HCT116 (cell line): ENCODE data around the gene RCAN3. TPM values are rescaled to one million over a fixed set of nuclear protein-coding genes. Genes with fewer than 3 reads are reported as not detected.

Experiments used
- ATAC-seq: fragments of 200-7000 bp; cut with Tn5 transposase; 2 replicates; pipeline ENCODE4 v1.9.1; 2020; ENCODE audit warnings: mild to moderate bottlenecking, moderate library complexity
- BruUV-seq: library from RNA; stranded (reverse); fragments of 400-500 nt; replicated peaks from 2 replicates; lab custom pipeline; 2021; lab: Mats Ljungman, UMichigan
- CTCF ChIA-PET: fragments of 300-600 bp; sonication (Branson Sonifier 250); formaldehyde crosslinking; loops from one replicate; lab custom pipeline; 2021; ENCODE audit warnings: antibody characterized with exemption; lab: Charles Lee
- POLR2A ChIA-PET: fragments of 300-600, 350-600 bp; sonication (Branson Sonifier 250); formaldehyde crosslinking; loops from one replicate; lab custom pipeline; 2021; ENCODE audit warnings: antibody characterized with exemption; lab: Charles Lee
- RAD21 ChIA-PET, 2 experiments: fragments of 300-600 bp; sonication (Branson Sonifier 250); formaldehyde crosslinking; loops; one replicate each; lab custom pipeline; 2023; ENCODE audit warnings: low total read pairs in 2 of 2; ENCODE audit not compliant: uncharacterized antibody in 2 of 2, unreplicated experiment in 2 of 2, low non-redundant PET in 1 of 2; lab: Charles Lee
- DNase-seq: peaks from one replicate; pipeline ENCODE4 v3.0.0-alpha.2; 2010; ENCODE audit warnings: low read depth, low spot score
- H2AFZ ChIP-seq: fragments of 200-600 bp; shearing (Covaris generic), sonication (generic); 2 replicates; pipeline ENCODE4 v1.6.1; 2017; ENCODE audit warnings: low read depth, mixed run types, mixed read lengths, antibody characterized with exemption, low read length; ENCODE audit not compliant: poor library complexity, severe bottlenecking
- H3K27ac ChIP-seq: 2 replicates; pipeline ENCODE4 v1.5.1; 2012; ENCODE audit warnings: low read depth, low read length
- H3K27me3 ChIP-seq: fragments of 200-600 bp; sonication (generic); 2 replicates; pipeline ENCODE4 v1.6.1; 2016; ENCODE audit warnings: mixed run types, low read length, mixed read lengths; ENCODE audit not compliant: insufficient read depth
- H3K36me3 ChIP-seq, 2 experiments: fragments of 200-500 bp in 1 of 2; fragments of 200-600 bp in 1 of 2; sonication (Bioruptor generic) in 1 of 2; sonication (generic) in 1 of 2; 2 replicates each; pipeline versions ENCODE4 v1.5.1 to v1.6.1; 2014 to 2016; ENCODE audit warnings: low read length in 2 of 2, inconsistent platforms in 1 of 2, mixed read lengths in 1 of 2, mixed run types in 1 of 2; ENCODE audit not compliant: insufficient read depth in 2 of 2, control insufficient read depth in 1 of 2
- H3K4me1 ChIP-seq, 2 experiments: fragments of 200-600 bp in 1 of 2; sonication (generic) in 1 of 2; 2 replicates each; pipeline versions ENCODE4 v1.5.1 to v1.6.1; 2012 to 2017; ENCODE audit warnings: low read length in 2 of 2, inconsistent platforms in 1 of 2, mild to moderate bottlenecking in 1 of 2, mixed read lengths in 1 of 2, mixed run types in 1 of 2, moderate library complexity in 1 of 2; ENCODE audit not compliant: insufficient read depth in 2 of 2, control insufficient read depth in 1 of 2
- H3K4me2 ChIP-seq: fragments of 200-600 bp; sonication (generic); 2 replicates; pipeline ENCODE4 v1.6.1; 2017; ENCODE audit warnings: mixed run types, low read length, mixed read lengths
- H3K4me3 ChIP-seq, 2 experiments: fragments of 200-600 bp in 1 of 2; sonication (generic) in 1 of 2; replicated peaks in 1 of 2; 2 replicates each; pipeline ENCODE4 v1.5.1; 2011 to 2016; ENCODE audit warnings: low read length in 2 of 2, control low read depth in 1 of 2, low read depth in 1 of 2, mild to moderate bottlenecking in 1 of 2, mixed read lengths in 1 of 2, mixed run types in 1 of 2
- H3K79me2 ChIP-seq: fragments of 200-600 bp; sonication (generic); 2 replicates; pipeline ENCODE4 v1.6.1; 2017; ENCODE audit warnings: mild to moderate bottlenecking, mixed run types, low read length, moderate library complexity, mixed read lengths; ENCODE audit not compliant: insufficient read depth
- H3K9ac ChIP-seq: fragments of 200-600 bp; sonication (generic); 2 replicates; pipeline ENCODE4 v1.6.1; 2016; ENCODE audit warnings: low read length, mixed read lengths
- H3K9me2 ChIP-seq: fragments of 200-600 bp; sonication (generic), shearing (Covaris generic); 2 replicates; pipeline ENCODE4 v1.6.1; 2017; ENCODE audit warnings: mixed run types, mild to moderate bottlenecking, moderate library complexity; ENCODE audit not compliant: insufficient read depth
- H3K9me3 ChIP-seq, 2 experiments: fragments of 200-500 bp in 1 of 2; fragments of 200-600 bp in 1 of 2; sonication (Bioruptor generic) in 1 of 2; sonication (generic) in 1 of 2; 2 replicates each; pipeline ENCODE4 v1.6.1; 2014 to 2017; ENCODE audit warnings: low read length in 2 of 2, mixed read lengths in 2 of 2, inconsistent platforms in 1 of 2, low read depth in 1 of 2, mild to moderate bottlenecking in 1 of 2, mixed run types in 1 of 2, moderate library complexity in 1 of 2; ENCODE audit not compliant: control insufficient read depth in 1 of 2, insufficient read depth in 1 of 2
- H4K20me1 ChIP-seq: fragments of 200-600 bp; sonication (generic), shearing (Covaris generic); 2 replicates; pipeline ENCODE4 v1.6.1; 2017; ENCODE audit warnings: mixed run types, mild to moderate bottlenecking, moderate library complexity; ENCODE audit not compliant: insufficient read depth
- ATF3 ChIP-seq: IDR thresholded peaks from 2 replicates; pipeline ENCODE4 v1.6.1; 2012
- CBX3 ChIP-seq: IDR thresholded peaks from 2 replicates; pipeline ENCODE4 v1.6.1; 2012; ENCODE audit warnings: low read depth
- CEBPB ChIP-seq: IDR thresholded peaks from 2 replicates; pipeline ENCODE4 v1.6.1; 2012; ENCODE audit warnings: low read depth
- ELF1 ChIP-seq: IDR thresholded peaks from 2 replicates; pipeline ENCODE4 v1.6.1; 2012; ENCODE audit warnings: low read depth, borderline replicate concordance
- EZH2 ChIP-seq: fragments of 200-600 bp; sonication (generic); IDR thresholded peaks from 2 replicates; pipeline ENCODE4 v1.6.1; 2017; ENCODE audit warnings: antibody characterized with exemption, mixed run types
- EZH2phosphoT487 ChIP-seq: fragments of 200-600 bp; IDR thresholded peaks from 2 replicates; pipeline ENCODE4 v1.6.1; 2018; ENCODE audit warnings: antibody characterized with exemption, borderline replicate concordance
- JUND ChIP-seq: IDR thresholded peaks from 2 replicates; pipeline ENCODE4 v1.6.1; 2012
- POLR2A ChIP-seq: IDR thresholded peaks from 2 replicates; pipeline ENCODE4 v1.7.0; 2011; ENCODE audit warnings: borderline replicate concordance; ENCODE audit not compliant: insufficient read depth, insufficient read length; ENCODE audit errors: extremely low read depth
- RAD21 ChIP-seq: IDR thresholded peaks from 2 replicates; pipeline ENCODE4 v1.6.1; 2012; ENCODE audit warnings: low read depth, mild to moderate bottlenecking
- SIN3A ChIP-seq: IDR thresholded peaks from 2 replicates; pipeline ENCODE4 v1.6.1; 2012; ENCODE audit warnings: low read depth
- SP1 ChIP-seq: IDR thresholded peaks from 2 replicates; pipeline ENCODE4 v1.6.1; 2012; ENCODE audit warnings: low read depth
- YY1 ChIP-seq: IDR thresholded peaks from 2 replicates; pipeline ENCODE4 v1.6.1; 2011; ENCODE audit warnings: low read length, low read depth, moderate library complexity, mild to moderate bottlenecking; ENCODE audit not compliant: insufficient replicate concordance; ENCODE audit errors: extremely low read depth
- ZFX ChIP-seq: fragments of 450-650 bp; IDR thresholded peaks from 2 replicates; pipeline ENCODE4 v1.6.1; 2017
- ZNF274 ChIP-seq: fragments of 200-500 bp; sonication (Bioruptor generic); IDR thresholded peaks from 2 replicates; pipeline ENCODE4 v1.6.1; 2014; ENCODE audit warnings: mild to moderate bottlenecking, low read depth, low read length, inconsistent platforms
- intact Hi-C: fragments of 100-400 bp; cut with micrococcal nuclease; formaldehyde crosslinking; loops from 2 replicates; pipeline ENCODE4 v1.10.0; 2022
- total RNA-seq: library from RNA; stranded (reverse); gene quantifications from one replicate; pipeline ENCODE4 v1.2.1, GENCODE V29; 2021; ENCODE audit not compliant: unreplicated experiment
- TF ChIP-seq, protein P1 (sequence below): IDR thresholded peaks from 2 replicates; pipeline ENCODE4 v1.6.1; 2011; ENCODE audit warnings: mild to moderate bottlenecking, low read length, moderate library complexity; ENCODE audit not compliant: insufficient replicate concordance; ENCODE audit errors: extremely low read depth

The RCAN3 gene
- total RNA-seq, 1 experiment from 2014 or later: 13.3 TPM

DNA sequence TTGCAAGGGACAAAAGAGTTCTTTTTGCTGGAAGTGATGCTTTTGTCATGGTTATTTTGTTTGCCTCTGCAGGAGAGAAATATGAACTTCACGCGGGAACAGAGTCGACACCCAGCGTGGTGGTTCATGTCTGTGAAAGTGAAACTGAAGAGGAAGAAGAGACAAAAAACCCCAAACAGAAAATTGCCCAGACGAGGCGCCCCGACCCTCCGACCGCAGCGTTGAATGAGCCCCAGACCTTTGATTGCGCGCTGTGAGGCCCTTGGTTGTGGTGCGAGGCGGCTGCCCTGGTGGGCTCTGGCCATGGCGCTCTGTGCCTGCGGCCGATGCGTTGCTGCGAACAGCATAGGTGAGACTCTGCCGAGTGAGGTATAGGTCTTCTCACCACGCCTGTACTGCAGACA lies 32.4 kb downstream of the RCAN3 start:
- Histone ChIP-seq H3K9me2 (no peaks in the 10 kb centered on the region), H3K4me3 (no peak overlapping the region), H3K27ac (no peak overlapping the region), H4K20me1 (no peaks in the 10 kb centered on the region), H3K36me3 (no peaks in the 10 kb centered on the region), H3K4me1 (peaks cover 18 to 28% of the 10 kb centered on the region in 2 experiments), H3K9ac (no peak overlapping the region), H3K27me3 (no peaks in the 10 kb centered on the region), H2AFZ (no peak overlapping the region), H3K9me3 (no peaks in the 10 kb centered on the region), H3K4me2 (no peak overlapping the region), H3K79me2 (no peaks in the 10 kb centered on the region)
- ChIA-PET RAD21 (no interaction called here), CTCF (interaction anchor here (1.4 to 1.9 kb wide), 2 partner anchors 8 to 10 kb away, joined by 3 to 11 read pairs; no protein-coding TSS in a partner anchor), POLR2A (no interaction called here)
- DNase-seq (no peak), ATAC-seq (no peak)
- intact Hi-C loops: no loop called here
- no peak for TF ChIP-seq SIN3A
- no peak for TF ChIP-seq RAD21
- no peak for TF ChIP-seq EZH2
- no peak for TF ChIP-seq ELF1
- TF ChIP-seq CEBPB: no peak
- no peak for TF ChIP-seq YY1
- TF ChIP-seq CBX3: no peak
- TF ChIP-seq ZNF274: no peak
- TF ChIP-seq POLR2A: no peak
- TF ChIP-seq ZFX: no peak
- no peak for TF ChIP-seq SP1
- TF ChIP-seq, protein P1, sequence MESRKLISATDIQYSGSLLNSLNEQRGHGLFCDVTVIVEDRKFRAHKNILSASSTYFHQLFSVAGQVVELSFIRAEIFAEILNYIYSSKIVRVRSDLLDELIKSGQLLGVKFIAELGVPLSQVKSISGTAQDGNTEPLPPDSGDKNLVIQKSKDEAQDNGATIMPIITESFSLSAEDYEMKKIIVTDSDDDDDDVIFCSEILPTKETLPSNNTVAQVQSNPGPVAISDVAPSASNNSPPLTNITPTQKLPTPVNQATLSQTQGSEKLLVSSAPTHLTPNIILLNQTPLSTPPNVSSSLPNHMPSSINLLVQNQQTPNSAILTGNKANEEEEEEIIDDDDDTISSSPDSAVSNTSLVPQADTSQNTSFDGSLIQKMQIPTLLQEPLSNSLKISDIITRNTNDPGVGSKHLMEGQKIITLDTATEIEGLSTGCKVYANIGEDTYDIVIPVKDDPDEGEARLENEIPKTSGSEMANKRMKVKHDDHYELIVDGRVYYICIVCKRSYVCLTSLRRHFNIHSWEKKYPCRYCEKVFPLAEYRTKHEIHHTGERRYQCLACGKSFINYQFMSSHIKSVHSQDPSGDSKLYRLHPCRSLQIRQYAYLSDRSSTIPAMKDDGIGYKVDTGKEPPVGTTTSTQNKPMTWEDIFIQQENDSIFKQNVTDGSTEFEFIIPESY: no peak
- TF ChIP-seq ATF3: no peak
- TF ChIP-seq EZH2phosphoT487: no peak
- no peak for TF ChIP-seq JUND
- BruUV-seq: no TSS peak
